ENCODE measurements around the gene AGPAT4.
"Not testable (repeated sequence)": the region's sequence is repeated elsewhere in the genome, so short reads cannot be mapped to it uniquely, and the experiment has no call there.

Gene AGPAT4

DNA sequence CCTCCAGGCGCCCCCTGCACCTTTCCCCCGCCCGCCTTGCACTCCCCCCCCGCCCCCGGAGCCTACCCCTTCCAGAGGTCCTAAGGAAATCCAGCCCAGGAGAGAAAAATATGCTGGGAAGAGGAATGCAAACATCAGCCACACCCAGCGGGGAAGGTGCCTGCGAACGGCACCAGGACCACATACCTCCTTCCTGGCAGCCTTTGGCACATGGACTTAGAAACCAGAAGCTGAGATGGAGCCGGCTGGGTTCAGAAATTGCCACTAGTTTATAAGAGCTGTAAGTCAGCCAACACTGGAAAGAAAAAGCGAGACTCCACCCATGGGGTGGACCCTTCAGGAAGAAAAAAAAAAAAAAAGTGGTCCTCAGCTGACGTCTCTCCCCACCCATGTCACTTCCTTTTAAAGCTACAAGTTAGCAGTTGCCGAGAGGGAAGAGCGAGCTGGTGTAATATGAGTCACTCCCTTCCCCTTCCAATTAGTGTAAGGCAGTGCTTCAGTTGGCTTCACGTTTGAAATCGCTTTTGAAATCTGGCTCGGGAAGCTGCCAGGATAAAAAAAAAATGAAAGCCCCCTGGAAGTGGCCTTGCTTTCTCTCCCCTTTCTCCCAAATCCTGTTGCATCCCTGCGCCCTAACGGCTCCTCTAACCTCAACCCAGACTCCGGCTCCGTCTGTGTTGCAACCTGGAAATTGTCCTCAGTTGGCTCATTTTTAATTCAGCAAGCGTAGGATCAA lies at the start of gene AGPAT4:
Gene AGPAT4 (minus strand): TSS at position 310 of the 736 bp plus-strand sequence. CDS start 41,848 bp downstream, outside the sequence.
- DNase-seq: peak; percentile 21 to 42

- no peak for DNase-seq
Observed at GRCh38 chr6:161319231-161319630, 45.4 kb upstream of the AGPAT4 start.

- DNase-seq: no peak
Observed at GRCh38 chr6:161318456-161318855, 44.6 kb upstream of the AGPAT4 start.

DNA sequence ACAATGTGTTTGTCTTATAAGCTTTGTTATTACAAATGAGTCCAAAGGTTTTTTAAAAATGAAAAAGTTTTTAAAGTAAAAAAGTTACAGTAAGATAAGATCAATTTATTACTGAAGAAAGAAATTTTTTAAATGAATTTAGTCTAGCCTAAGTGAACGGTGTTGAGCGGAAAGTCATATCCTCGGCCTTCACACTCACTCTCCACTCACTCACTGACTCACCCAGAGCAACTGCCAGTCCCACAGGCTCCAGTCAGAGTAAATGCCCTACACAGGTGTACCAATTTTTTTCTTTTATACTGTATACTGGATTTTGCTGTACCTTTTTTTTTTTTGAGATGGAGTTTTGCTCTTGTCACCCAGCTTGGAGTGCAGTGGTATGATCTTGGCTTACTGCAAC lies 42.7 kb upstream of the AGPAT4 start:
- no peak for DNase-seq

DNA sequence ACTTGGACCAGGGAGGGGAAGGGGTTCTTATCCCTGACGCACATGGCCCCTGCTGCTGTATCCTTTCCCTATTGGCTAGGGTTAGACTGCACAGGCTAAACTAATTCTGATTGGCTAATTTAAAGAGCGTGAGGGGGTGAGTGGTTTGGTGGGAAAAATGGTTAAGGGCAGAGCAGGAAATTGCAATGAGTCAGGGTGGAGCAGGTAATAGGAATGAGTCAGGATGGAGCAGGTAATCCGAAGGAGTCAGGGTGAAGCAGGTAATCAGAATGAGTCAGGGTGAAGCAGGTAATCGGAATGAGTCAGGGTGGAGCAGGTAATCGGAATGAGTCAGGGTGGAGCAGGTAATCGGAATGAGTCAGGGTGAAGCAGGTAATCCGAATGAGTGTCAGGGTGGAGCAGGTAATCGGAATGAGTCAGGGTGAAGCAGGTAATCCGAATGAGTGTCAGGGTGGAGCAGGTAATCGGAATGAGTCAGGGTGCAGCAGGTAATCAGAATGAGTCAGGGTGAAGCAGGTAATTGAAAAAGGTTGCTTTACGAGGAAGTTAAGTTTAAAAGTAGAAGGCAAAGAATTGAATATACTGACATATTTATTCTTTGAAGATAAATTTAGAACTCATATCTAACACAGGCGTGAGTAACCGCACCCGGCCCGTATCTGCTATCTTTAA lies 41.5 kb upstream of the AGPAT4 start:
- not testable (repeated sequence) for DNase-seq

GRCh38 chr6:161314541-161315245 lies 40.8 kb upstream of the AGPAT4 start:
- DNase-seq: not testable (repeated sequence)

DNA sequence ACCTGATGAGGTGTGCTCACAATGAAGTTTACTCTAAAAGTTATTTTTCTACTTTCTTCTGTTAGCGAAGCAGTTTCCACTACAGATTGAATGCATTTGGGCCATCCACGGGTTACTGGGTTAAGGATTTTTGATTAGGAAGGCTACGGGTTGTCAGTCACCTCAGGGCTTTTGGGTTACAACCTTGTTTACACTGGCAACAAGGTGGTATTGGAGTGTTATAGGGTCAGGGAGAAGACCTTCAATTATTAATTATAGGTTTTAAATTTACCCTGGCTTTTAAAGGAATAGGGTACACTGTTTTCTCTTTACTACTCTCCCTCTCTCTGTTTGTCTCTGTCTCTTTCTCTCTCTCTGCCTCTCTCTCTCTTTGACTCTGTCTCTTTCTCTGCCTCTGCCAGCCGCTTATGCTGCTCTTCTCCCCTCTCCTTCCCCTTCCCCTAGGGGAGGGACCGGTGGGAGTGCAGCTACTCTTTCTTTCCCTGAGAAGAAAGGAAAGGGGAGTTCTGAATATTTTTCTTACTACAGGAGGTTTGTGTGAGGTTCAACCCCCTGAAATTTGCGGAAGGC lies 40.2 kb upstream of the AGPAT4 start:
- DNase-seq: no peak

- not testable (repeated sequence) for DNase-seq
Observed at GRCh38 chr6:161313475-161313874, 39.6 kb upstream of the AGPAT4 start.

DNA sequence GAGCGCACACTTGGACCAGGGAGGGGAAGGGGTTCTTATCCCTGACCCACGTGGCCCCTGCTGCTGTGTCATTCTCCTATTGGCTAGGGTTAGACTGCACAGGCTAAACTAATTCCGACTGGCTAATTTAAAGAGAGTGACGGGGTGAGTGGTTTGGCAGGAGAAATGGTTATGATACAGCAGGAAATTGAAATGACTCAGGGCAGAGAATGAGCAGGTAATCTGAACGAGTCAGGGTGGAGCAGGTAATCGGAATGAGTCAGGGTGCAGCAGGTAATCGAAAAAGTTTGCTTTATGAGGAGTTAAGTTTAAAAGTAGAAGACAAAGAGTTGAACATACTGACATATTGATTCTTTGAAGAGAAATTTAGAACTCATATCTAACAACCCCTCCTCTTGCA lies 35.9 kb upstream of the AGPAT4 start:
- not testable (repeated sequence) for DNase-seq

- no peak for DNase-seq
Observed at GRCh38 chr6:161308075-161308655, 34.3 kb upstream of the AGPAT4 start.

DNA sequence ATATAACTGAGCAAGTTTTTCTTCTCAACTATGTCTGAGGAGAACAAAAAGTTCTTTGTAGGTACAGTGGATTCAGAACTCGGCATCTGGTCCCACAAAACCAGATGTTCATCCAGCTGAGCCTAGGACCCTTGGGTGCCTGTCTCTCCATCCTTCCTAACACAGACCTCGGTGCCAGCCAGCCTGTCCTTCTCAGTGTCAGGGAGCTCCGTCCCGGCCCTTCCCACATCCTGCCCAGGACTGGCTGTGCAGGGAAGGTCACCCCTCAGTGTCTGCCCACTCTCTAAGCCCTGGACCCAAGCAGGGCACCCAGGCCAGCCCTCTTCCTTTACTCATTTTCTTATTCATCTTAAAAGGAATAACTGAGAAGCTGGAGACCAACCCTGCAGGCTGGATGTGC lies 32.0 kb upstream of the AGPAT4 start:
- no peak for DNase-seq

DNA sequence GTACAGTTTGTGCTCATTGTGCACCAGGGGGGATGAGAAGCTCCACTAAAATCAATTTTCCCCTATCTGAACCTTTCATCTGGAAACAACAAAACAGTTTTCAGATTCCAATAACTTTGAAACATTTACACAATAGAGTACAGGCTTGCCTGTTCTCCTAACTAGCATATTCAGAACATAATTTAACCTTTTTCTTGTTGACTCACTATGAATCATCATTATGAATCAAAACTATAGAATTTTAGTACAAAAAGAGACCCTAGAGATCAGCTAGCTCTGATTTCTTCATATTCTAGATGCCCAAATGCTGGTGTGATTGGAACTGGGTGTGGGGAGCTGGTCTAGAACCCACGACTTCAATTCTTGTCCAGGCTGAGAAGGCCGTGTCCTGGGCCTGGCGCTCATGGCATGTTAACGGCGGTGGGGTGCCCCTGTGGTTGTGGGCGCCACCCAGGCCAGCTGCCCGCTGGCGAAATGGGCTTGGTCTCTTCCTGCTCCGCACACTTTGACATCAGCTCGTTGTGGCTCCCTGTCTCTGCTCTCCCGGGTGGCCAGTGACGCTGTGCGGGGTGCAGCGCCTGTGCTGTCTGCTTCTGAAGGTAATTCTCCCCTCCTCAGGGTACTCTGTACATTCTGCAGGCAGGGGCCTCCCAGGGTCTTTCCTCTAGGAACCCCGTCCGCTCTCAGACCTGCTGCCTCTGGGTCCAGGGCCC lies 29.9 kb upstream of the AGPAT4 start:
- DNase-seq: no peak

DNA sequence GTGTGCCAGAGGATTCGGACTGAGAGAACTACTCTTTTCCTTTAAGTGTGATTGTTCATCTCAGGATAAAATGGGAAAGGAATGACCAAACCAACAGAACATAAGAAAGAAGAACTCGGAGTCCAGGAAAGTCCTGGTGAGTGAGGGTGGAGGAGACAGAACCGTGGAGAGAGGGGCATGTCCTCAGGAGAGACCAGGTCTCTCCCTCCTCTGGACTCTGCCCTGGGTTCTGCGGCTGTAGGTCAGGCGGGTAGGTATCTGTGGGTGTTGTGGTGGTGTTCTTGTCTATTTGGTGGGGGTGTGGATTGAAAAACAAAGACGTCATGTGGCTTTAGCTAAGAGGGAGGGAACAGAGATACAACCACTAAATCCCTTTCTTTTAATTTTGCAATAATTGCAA lies 29.1 kb upstream of the AGPAT4 start:
- DNase-seq: no peak

GRCh38 chr6:161301338-161301737 lies 27.5 kb upstream of the AGPAT4 start:
- no peak for DNase-seq

DNA sequence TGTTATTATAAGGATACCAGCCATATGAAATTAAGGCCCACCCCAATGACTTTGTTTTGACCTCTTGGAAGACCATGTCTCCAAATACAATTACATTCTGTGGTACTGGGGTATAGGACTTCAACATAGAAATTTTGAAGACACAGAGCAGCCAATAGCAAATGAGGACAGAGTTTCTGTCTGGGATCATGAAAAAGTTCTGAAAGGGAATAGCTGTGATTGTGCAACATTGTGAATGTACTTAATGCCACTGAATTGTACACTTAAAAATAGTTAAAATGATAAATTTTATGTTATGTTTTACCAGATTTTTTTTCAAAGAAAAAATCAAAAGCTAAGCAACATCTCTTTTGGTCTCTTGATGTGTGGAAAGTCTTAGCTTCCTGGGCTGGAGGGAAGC lies 27.0 kb upstream of the AGPAT4 start:
- no peak for DNase-seq

DNA sequence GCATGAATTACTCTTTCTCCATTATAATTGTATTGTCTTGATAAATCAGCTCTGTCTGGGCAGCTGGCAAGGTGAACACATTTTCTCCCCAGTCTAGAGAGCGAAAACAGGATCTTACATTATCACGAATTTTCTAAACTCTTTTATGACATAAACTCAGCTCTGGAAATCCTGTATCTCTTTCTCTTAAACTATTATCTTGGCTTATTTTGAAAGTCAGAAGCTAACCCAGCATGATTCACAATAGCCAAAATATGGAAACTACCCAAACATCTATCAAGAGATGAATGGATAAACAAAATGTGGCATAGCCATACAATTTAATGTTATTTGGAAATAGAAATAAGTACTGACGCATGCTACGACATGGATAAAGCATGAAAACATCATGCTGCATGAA lies 25.9 kb upstream of the AGPAT4 start:
- no peak for DNase-seq

GRCh38 chr6:161295784-161296183 lies 21.9 kb upstream of the AGPAT4 start:
- DNase-seq: no peak

DNA sequence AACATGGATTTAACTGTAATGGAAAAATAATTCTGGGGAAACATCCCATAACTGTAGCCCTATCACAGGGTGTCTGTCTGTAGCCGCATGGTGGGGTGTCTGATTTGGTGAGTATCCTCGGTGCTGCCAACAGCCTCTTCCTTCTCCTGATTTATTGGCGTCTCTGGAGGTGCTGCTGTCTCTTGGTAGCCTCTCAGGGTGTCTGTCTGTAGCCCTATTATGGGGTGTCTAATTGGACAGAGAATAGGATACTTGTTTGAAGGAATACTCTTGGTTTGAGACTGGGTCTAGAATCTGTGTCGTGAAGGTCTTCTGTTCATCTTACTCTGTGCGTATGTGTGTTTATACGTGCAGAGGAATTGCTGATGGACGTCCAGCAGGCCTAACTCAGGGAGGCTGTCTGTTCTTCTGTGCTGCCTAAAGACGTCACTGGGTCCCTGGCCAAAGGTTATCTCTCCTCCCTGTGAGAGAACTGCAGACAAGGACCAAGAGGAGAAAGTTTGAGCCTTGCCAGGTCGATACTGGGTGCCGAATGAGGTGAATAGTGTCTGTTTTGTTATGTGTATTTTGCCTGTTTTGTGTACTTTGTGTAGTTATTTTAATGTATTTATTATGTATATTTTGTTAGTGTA lies 18.9 kb upstream of the AGPAT4 start:
- no peak for DNase-seq

- DNase-seq: no peak
Observed at GRCh38 chr6:161292145-161292544, 18.3 kb upstream of the AGPAT4 start.

GRCh38 chr6:161290751-161291150 lies 16.9 kb upstream of the AGPAT4 start:
- DNase-seq: no peak

DNA sequence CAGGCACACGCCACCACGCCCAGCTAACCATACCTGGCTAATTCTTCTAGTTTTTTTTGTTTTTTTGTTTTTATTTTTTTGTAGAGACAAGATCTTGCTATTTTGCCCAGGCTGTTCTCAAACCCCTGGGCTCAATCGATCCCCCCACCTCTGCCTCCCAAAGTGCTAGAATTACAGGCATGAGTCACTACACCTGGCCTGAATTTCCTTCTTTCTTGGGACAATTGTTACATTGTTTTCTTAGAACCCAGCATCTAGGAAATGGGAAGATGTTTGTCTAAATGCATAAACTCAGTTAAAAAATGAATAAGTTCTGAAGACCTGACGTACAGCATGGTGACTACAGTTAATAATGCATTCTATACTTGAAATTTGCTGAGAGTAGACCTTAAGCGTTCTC lies 10.8 kb upstream of the AGPAT4 start:
- no peak for DNase-seq

- DNase-seq: no peak
Observed at GRCh38 chr6:161281092-161281491, 7.2 kb upstream of the AGPAT4 start.
